IPS-11a (cell line): ENCODE results near the gene ALG6.
"Not testable (repeated sequence)": the region's sequence is repeated elsewhere in the genome, so short reads cannot be mapped to it uniquely, and the experiment has no call there.

Source experiments
- H3K4me3 ChIP-seq: one replicate; pipeline ENCODE4 v1.5.1; 2013; ENCODE audit warnings: low read depth, low read length, control low read depth

ALG6 gene

GRCh38 chr1:63411066-63411465 is 43.6 kb downstream of the ALG6 start:
- no peak overlapping the region for H3K4me3 ChIP-seq

- H3K4me3 ChIP-seq = no peak overlapping the region
These were observed 46.0 kb downstream of the ALG6 start for GRCh38 chr1:63413394-63413793.

- no peak overlapping the region for H3K4me3 ChIP-seq
These were observed 47.4 kb downstream of the ALG6 start for GRCh38 chr1:63414691-63415365.

GRCh38 chr1:63418101-63418500 is 50.7 kb downstream of the ALG6 start:
- H3K4me3 ChIP-seq = no peak overlapping the region

GRCh38 chr1:63420746-63421145 is 53.3 kb downstream of the ALG6 start:
- H3K4me3 ChIP-seq = not testable (repeated sequence)

- no peak overlapping the region for H3K4me3 ChIP-seq
These were observed 56.2 kb downstream of the ALG6 start for GRCh38 chr1:63423649-63424048.

- H3K4me3 ChIP-seq = no peak overlapping the region
These were observed 61.4 kb downstream of the ALG6 start for GRCh38 chr1:63428815-63429214.

- no peak overlapping the region for H3K4me3 ChIP-seq
These were observed 61.9 kb downstream of the ALG6 start for GRCh38 chr1:63429281-63429680.

GRCh38 chr1:63435161-63435560 is 67.7 kb downstream of the ALG6 start:
- H3K4me3 ChIP-seq = no peak overlapping the region

- no peak overlapping the region for H3K4me3 ChIP-seq
These were observed 74.7 kb downstream of the ALG6 start for GRCh38 chr1:63442141-63442475.

- no peak overlapping the region for H3K4me3 ChIP-seq
These were observed 81.4 kb downstream of the ALG6 start for GRCh38 chr1:63448731-63449246.

GRCh38 chr1:63450416-63450815 is 83.0 kb downstream of the ALG6 start:
- no peak overlapping the region for H3K4me3 ChIP-seq

GRCh38 chr1:63453232-63453631 is 85.8 kb downstream of the ALG6 start:
- no peak overlapping the region for H3K4me3 ChIP-seq

GRCh38 chr1:63454269-63454668 is 86.8 kb downstream of the ALG6 start:
- H3K4me3 ChIP-seq = no peak overlapping the region

GRCh38 chr1:63458750-63459149 is 91.3 kb downstream of the ALG6 start:
- no peak overlapping the region for H3K4me3 ChIP-seq

- H3K4me3 ChIP-seq = no peak overlapping the region
These were observed 94.3 kb downstream of the ALG6 start for GRCh38 chr1:63461661-63462230.

GRCh38 chr1:63463248-63463647 is 95.8 kb downstream of the ALG6 start:
- H3K4me3 ChIP-seq = no peak overlapping the region

GRCh38 chr1:63466181-63466580 is 98.8 kb downstream of the ALG6 start:
- no peak overlapping the region for H3K4me3 ChIP-seq

- no peak overlapping the region for H3K4me3 ChIP-seq
These were observed 99.3 kb downstream of the ALG6 start for GRCh38 chr1:63466759-63467158.

- H3K4me3 ChIP-seq = not testable (repeated sequence)
These were observed 101.3 kb downstream of the ALG6 start for GRCh38 chr1:63468683-63469082.

GRCh38 chr1:63475761-63476160 is 108.3 kb downstream of the ALG6 start:
- no peak overlapping the region for H3K4me3 ChIP-seq

GRCh38 chr1:63480057-63480456 is 112.6 kb downstream of the ALG6 start:
- H3K4me3 ChIP-seq = no peak overlapping the region

- no peak overlapping the region for H3K4me3 ChIP-seq
These were observed 119.2 kb downstream of the ALG6 start for GRCh38 chr1:63486629-63487028.
